Endothelial cell of umbilical vein (primary cell): ENCODE measurements around the gene POMP. TPM values are rescaled to one million over a fixed set of nuclear protein-coding genes. Genes with fewer than 3 reads are reported as not detected.
A peak's percentile ranks its signal among the peaks of the same experiment; 100 is the strongest.
"Not testable (repeated sequence)": the region's sequence is repeated elsewhere in the genome, so short reads cannot be mapped to it uniquely, and the experiment has no call there.

Experiments used
- BruUV-seq: library from RNA; stranded (reverse); fragments of 400-500 nt; replicated peaks from 2 replicates; lab custom pipeline; 2021; lab: Mats Ljungman, UMichigan
- CTCF ChIA-PET: fragments of 300-600, 350-600 bp; sonication (Branson Sonifier 250); formaldehyde crosslinking; loops from one replicate; lab custom pipeline; 2021; ENCODE audit warnings: antibody characterized with exemption, inconsistent platforms; lab: Charles Lee
- POLR2A ChIA-PET: fragments of 300-600, 350-600 bp; sonication (Branson Sonifier 250); formaldehyde crosslinking; loops from one replicate; lab custom pipeline; 2021; ENCODE audit warnings: antibody characterized with exemption, inconsistent platforms; lab: Charles Lee
- DNase-seq: peaks from one replicate; pipeline ENCODE4 v3.0.0-alpha.2; 2011; ENCODE audit warnings: low read depth, low spot score
- FAIRE-seq: peaks from 2 replicates; lab custom pipeline; 2011; peaks lifted over from hg19 to GRCh38; lab: Jason Lieb, UNC
- H2AFZ ChIP-seq: 2 replicates; pipeline ENCODE4 v1.6.0; 2012; ENCODE audit warnings: low read depth, low read length, control low read depth, inconsistent platforms
- H3K27ac ChIP-seq: 2 replicates; pipeline ENCODE4 v1.5.1; 2011; ENCODE audit warnings: low read depth, mild to moderate bottlenecking, control low read depth, low read length, moderate library complexity; ENCODE audit not compliant: insufficient read depth
- H3K27me3 ChIP-seq, 2 experiments: 2 replicates each; pipeline versions ENCODE4 v1.6.0 to v1.6.1; 2011; ENCODE audit warnings: low read length in 2 of 2, mixed read lengths in 1 of 2; ENCODE audit not compliant: control insufficient read depth in 2 of 2, insufficient read depth in 2 of 2
- H3K36me3 ChIP-seq, 2 experiments: 2 replicates in 1 of 2; 3 replicates in 1 of 2; pipeline ENCODE4 v1.5.1; 2011; ENCODE audit warnings: low read length in 2 of 2, mild to moderate bottlenecking in 1 of 2, moderate library complexity in 1 of 2; ENCODE audit not compliant: control insufficient read depth in 2 of 2, insufficient read depth in 2 of 2; ENCODE audit errors: extremely low read depth in 1 of 2
- H3K4me1 ChIP-seq: 3 replicates; pipeline ENCODE4 v1.5.1; 2011; ENCODE audit warnings: mild to moderate bottlenecking, low read length; ENCODE audit not compliant: control insufficient read depth, insufficient read depth; ENCODE audit errors: extremely low read depth
- H3K4me2 ChIP-seq: 2 replicates; pipeline ENCODE4 v1.6.1; 2011; ENCODE audit warnings: low read length, control low read depth, mixed read lengths; ENCODE audit not compliant: insufficient read depth
- H3K4me3 ChIP-seq, 3 experiments: fragments of 200-600 bp in 1 of 3; sonication (generic), shearing (Covaris generic) in 1 of 3; replicated peaks in 1 of 3; 2 replicates each; pipeline ENCODE4 v1.5.1; 2011 to 2016; ENCODE audit warnings: control low read depth in 3 of 3, low read length in 3 of 3, mild to moderate bottlenecking in 2 of 3, inconsistent platforms in 1 of 3, low read depth in 1 of 3, moderate library complexity in 1 of 3; ENCODE audit not compliant: insufficient read depth in 1 of 3
- H3K79me2 ChIP-seq: 2 replicates; pipeline ENCODE4 v1.6.0; 2012; ENCODE audit warnings: low read length, inconsistent platforms; ENCODE audit not compliant: control insufficient read depth, insufficient read depth
- H3K9ac ChIP-seq: replicated peaks from 2 replicates; pipeline ENCODE3; 2011; ENCODE audit warnings: low read length, control low read depth; ENCODE audit not compliant: insufficient read depth; ENCODE audit errors: extremely low read depth
- H3K9me1 ChIP-seq: replicated peaks from 3 replicates; pipeline ENCODE4 v1.6.0; 2011; ENCODE audit warnings: mild to moderate bottlenecking, low read length; ENCODE audit not compliant: control insufficient read depth, insufficient read depth; ENCODE audit errors: extremely low read depth
- H3K9me3 ChIP-seq: replicated peaks from 2 replicates; pipeline ENCODE4 v1.5.1; 2012; ENCODE audit warnings: low read length, inconsistent platforms; ENCODE audit not compliant: control insufficient read depth, insufficient read depth
- H4K20me1 ChIP-seq: replicated peaks from 2 replicates; pipeline ENCODE3; 2011; ENCODE audit warnings: mild to moderate bottlenecking, low read length; ENCODE audit not compliant: control insufficient read depth, insufficient read depth; ENCODE audit errors: extremely low read depth
- CTCF ChIP-seq, 2 donors: IDR thresholded peaks; 1 replicate in 1 of 2; 2 replicates in 1 of 2; pipeline ENCODE4 v1.5.1; 2011; ENCODE audit warnings: low read length in 2 of 2, mild to moderate bottlenecking in 2 of 2, moderate library complexity in 2 of 2, control low read depth in 1 of 2, inconsistent platforms in 1 of 2, low read depth in 1 of 2; ENCODE audit not compliant: insufficient read depth in 1 of 2; ENCODE audit errors: extremely low read depth in 1 of 2
- EZH2 ChIP-seq: IDR thresholded peaks from 2 replicates; pipeline ENCODE4 v1.6.1; 2012; ENCODE audit warnings: borderline replicate concordance, low read depth, mild to moderate bottlenecking, moderate library complexity, low read length, inconsistent platforms; ENCODE audit not compliant: severe bottlenecking
- FOS ChIP-seq: IDR thresholded peaks from 2 replicates; pipeline ENCODE4 v1.6.1; 2011; ENCODE audit warnings: mild to moderate bottlenecking, low read length, moderate library complexity, borderline replicate concordance; ENCODE audit not compliant: insufficient read depth
- GATA2 ChIP-seq: IDR thresholded peaks from 2 replicates; pipeline ENCODE4 v1.7.0; 2011; ENCODE audit warnings: low read depth, mild to moderate bottlenecking, moderate library complexity, mixed read lengths, low read length; ENCODE audit not compliant: insufficient read length, insufficient read depth
- JUN ChIP-seq: IDR thresholded peaks from 2 replicates; pipeline ENCODE4 v1.6.1; 2011; ENCODE audit warnings: borderline replicate concordance, low read depth; ENCODE audit not compliant: insufficient read length, insufficient read depth
- MAX ChIP-seq: IDR thresholded peaks from 2 replicates; pipeline ENCODE4 v1.6.1; 2011; ENCODE audit not compliant: insufficient read depth, insufficient read length
- MYC ChIP-seq: IDR thresholded peaks from one replicate; pipeline ENCODE4 v1.6.1; 2011; ENCODE audit warnings: mild to moderate bottlenecking, low read depth, low read length
- POLR2A ChIP-seq: IDR thresholded peaks from 2 replicates; pipeline ENCODE4 v1.6.1; 2012; ENCODE audit warnings: low read depth, mild to moderate bottlenecking, control low read depth, low read length
- POLR2AphosphoS5 ChIP-seq: IDR thresholded peaks from 2 replicates; pipeline ENCODE4 v1.6.1; 2012; ENCODE audit warnings: low read depth, mild to moderate bottlenecking, control low read depth, low read length, moderate library complexity; ENCODE audit not compliant: insufficient read depth
- dilution Hi-C: fragments of 300-500 bp; cut with MboI; formaldehyde crosslinking; loops from one replicate; pipeline ENCODE4 v1.15.0; 2019; ENCODE audit warnings: low sequenced_read_pairs; ENCODE audit not compliant: extremely low pct_ligation_motif_present
- intact Hi-C: fragments of 100-400 bp; cut with micrococcal nuclease; formaldehyde crosslinking; loops from one replicate; pipeline ENCODE4 v1.10.0; 2022
- polyA plus RNA-seq, 4 experiments: library from polyadenylated mRNA; depleted of rRNA in 3 of 4; stranded (reverse) in 3 of 4; unstranded in 1 of 4; fragments of >200 nt; gene quantifications; 2 replicates each; pipeline versions ENCODE4 v1.2.1 to v1.2.3, GENCODE V29; 2011 to 2012; ENCODE audit warnings: missing spikeins in 1 of 4
- total RNA-seq: library from RNA; stranded (reverse); gene quantifications from 2 replicates; pipeline ENCODE4 v1.2.3, GENCODE V29; 2021

The POMP gene
- total and polyA plus RNA-seq, 2 donors (not counting 3 experiments of a cell fraction or from before 2014, with no cell fraction given) = 27.0 to 88.9 TPM

- Histone ChIP-seq H3K9me3 (no peaks in the 10 kb centered on the region), H3K4me1 (no peaks in the 10 kb centered on the region), H3K27me3 (peaks cover 2% of the 10 kb centered on the region in 2 experiments), H3K36me3 (no peaks in the 10 kb centered on the region), H3K79me2 (no peaks in the 10 kb centered on the region), H3K9ac (no peak overlapping the region), H4K20me1 (no peaks in the 10 kb centered on the region), H3K4me2 (no peak overlapping the region), H3K9me1 (no peaks in the 10 kb centered on the region), H2AFZ (no peak overlapping the region), H3K27ac (no peak overlapping the region), H3K4me3 (no peak overlapping the region)
- intact Hi-C loops (no loop called here), dilution Hi-C loops (no loop called here)
- no peak for DNase-seq
- no peak for TF ChIP-seq POLR2AphosphoS5
- TF ChIP-seq GATA2 = no peak
- TF ChIP-seq FOS = no peak
- TF ChIP-seq MAX = no peak
- no peak for TF ChIP-seq EZH2
- TF ChIP-seq MYC = no peak
- TF ChIP-seq JUN = no peak
- TF ChIP-seq POLR2A = no peak
- TF ChIP-seq CTCF (IDR thresholded peaks at IDR 0.05; ENCODE audit: extremely low read depth in 1 of 2, insufficient read depth in 1 of 2, low read depth in 1 of 2, low read length in 2 of 2) = no peak
- no TSS peak for BruUV-seq
- FAIRE-seq = peak; percentile 18
- ChIA-PET CTCF (interaction anchor here (2.4 kb wide), 1 partner anchor 111 kb away, joined by 10 read pairs; no protein-coding TSS in a partner anchor), POLR2A (no interaction called here)
These were observed 27.0 kb downstream of the POMP start for GRCh38 chr13:28685892-28686291.

- H2AFZ ChIP-seq, intact Hi-C loops, FAIRE-seq, H3K4me2 ChIP-seq, H3K9me3 ChIP-seq, DNase-seq, H3K9me1 ChIP-seq, H3K4me3 ChIP-seq, H4K20me1 ChIP-seq, H3K36me3 ChIP-seq, H3K4me1 ChIP-seq, H3K27me3 ChIP-seq, dilution Hi-C loops, BruUV-seq, POLR2A ChIA-PET, H3K79me2 ChIP-seq, H3K9ac ChIP-seq, H3K27ac ChIP-seq: not testable (repeated sequence)
- CTCF ChIA-PET = interaction anchor here (1.4 to 1.8 kb wide), 2 partner anchors 14 to 103 kb away, joined by 4 to 6 read pairs; no protein-coding TSS in a partner anchor
These were observed 34.9 kb downstream of the POMP start for GRCh38 chr13:28693605-28694491.
